ENCODE results near the gene TTC39B.

The TTC39B gene

DNA sequence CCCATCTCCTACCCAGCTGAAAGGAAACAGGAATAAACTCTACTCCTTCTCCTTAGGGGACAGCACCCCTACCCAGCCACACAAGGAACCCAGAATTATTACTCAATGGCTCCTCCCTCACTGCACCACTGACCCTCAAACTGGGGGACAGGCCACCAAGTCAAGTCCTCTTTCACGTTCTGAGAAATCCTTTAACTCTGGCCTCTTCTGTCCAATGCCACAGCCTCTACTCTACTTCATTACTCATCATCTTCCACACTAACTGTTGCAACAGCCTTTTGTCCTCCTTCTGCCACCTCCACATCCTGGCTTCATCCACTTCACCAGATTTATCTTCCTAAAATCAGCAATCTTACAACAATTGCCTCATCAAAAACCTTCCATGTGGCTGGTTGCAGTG is 6.8 kb downstream of the TTC39B start:
- DNase-seq = no peak

DNA sequence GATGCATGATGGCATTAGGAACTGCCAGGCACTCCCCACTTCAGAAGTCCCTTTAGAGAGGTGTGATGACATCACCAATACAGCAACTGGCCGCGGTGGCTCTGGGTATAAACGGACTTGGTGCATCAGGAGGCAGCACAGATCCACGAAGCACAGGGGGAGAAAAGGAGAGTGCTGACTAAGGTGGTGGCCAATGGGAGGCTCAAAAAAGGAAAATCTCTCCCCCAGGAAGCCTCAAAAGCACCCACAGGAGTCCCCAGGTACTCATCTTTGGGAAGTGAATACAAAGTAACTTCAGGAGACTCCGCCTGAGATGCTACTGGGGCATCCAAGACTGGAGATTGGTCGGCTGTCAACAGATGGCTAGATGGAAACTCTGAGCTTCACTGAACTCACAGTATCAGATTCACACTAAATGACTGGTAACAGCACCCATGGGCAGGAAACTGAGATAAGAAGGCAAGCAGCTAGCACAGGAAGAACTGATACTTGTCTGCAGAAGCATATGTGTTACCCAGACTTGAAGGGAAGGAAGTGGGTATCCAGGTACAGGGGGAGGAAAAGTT is 7.6 kb downstream of the TTC39B start:
- no peak for DNase-seq

DNA sequence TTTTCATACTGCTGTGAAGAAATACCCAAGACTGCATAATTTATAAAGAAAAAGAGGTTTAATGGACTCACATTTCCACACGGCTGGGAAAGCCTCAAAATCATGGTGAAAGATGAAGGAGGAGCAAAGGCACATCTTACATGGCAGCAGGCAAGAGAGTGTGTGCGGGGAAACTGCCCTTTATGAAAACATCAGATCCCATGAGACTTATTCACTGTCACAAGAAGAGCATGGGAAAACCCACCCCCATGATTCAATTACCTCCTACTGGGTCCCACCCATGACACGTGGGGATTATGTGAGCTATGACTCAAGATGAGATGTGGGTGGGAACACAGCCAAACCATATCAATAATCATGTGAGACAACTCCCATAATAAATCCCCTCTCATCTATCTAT is 8.7 kb downstream of the TTC39B start:
- no peak for DNase-seq

DNA sequence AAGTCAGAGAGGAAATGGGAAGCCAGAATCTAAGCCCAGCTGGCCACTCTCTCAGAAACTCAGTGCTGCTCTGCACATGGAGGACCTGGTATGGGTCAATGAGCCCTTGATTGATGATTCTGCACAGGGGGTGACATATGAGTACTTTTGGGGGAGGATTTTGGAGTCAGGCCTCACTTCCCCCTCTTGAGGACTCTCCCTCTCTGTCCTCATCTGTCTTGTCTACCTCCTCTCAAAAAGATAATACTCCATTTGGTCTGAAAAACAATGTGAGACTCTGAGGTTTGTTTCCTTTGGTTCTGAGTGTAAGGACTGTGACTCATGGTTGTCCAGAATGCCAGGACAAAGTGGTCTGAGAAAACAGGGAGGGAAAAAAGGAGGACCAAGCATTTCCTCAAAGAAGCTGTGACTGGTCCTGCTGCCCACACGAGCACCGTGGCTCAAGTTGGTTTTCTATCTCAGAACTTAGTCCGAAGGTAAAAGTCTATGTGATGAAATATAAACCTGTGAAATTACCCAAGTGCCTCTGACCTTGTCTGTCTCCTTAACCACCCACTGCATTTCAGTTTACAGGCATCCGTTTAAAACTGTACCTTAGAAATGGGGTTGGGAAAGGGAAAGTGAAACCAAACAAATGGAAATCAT is 11.1 kb downstream of the TTC39B start:
- DNase-seq = peak in 1 of 2 experiments; percentile 14

DNA sequence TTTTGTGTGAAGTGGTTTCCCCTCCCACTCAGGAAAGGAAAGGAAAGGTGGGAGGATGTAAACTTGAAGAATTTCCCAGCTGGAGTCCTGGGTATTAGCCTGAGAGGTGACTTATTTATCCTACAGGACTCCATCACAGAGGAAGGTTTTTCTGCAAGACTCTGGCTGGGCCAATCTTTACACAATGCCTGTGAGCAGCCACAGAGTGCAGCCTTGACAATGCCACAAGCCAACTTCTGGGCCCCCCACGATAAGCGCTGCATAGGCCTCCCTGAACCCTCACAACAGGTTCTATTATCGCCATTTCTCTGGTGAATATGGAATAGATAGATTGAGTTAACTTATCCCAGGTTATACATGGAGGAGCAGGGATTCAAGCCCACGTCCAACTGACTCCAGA is 12.4 kb downstream of the TTC39B start:
- peak; percentile 61 to 83 for DNase-seq

DNA sequence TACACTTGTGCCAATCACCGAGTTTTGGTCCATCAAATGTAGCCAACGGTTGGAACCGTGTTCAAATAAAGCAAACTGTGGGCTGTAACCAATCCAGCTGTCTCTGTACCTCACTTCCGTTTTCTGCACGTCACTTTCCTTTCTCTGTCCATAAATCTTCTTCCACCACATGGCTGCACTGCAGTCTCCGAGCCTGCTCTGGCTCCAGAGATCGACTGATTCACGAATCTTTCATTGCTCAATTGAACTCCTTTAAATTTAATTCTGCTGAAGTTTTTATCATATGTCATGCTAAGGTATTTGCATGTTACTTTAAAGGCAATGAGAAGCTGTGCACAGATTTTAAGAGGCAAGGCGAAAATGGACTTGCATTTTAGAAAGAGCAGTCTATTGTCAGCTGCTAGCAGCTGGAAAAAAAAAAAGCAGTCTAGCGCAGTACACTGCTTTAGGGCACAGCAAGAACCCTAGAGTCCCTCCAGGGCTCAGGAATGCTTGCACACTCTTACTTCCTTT is 13.2 kb downstream of the TTC39B start:
- peak in 1 of 2 experiments; percentile 20 for DNase-seq

DNA sequence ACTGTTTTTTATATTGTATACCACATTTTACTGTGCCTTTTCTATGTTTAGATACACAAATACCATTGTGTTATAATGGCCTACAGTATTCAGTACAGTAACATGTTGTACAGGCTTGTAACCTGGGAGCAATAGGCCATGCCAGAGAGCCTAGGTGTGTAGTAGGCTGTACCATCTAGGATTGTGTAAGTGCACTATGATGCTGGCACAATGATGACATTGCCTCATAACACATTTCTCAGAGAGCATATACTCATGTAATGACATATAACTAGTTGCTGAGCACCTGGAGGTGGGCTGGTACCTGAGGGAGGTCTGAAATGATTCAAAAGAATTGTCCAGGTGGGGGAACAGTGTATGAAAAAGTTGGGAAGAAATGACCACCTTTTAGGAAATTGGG is 13.9 kb downstream of the TTC39B start:
- DNase-seq = no peak

DNA sequence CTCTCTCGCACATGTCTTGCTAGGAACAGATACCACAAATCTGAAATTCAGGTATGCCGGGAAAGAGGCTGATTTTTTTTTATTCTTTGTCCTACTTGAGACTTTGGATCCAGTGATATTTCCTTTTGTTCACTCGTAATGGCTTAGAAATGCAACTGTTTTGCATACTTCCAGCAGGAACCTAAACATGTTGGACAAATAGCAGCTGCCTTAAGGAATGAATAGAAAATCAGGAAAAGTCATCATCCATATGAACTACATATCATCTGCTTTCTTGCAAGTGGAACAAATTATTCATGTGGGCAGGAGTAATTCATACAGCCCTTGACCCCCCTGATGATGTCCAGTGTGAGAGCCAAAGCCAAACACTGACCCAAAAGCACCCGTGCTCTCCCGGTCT is 17.4 kb downstream of the TTC39B start:
- no peak for DNase-seq

DNA sequence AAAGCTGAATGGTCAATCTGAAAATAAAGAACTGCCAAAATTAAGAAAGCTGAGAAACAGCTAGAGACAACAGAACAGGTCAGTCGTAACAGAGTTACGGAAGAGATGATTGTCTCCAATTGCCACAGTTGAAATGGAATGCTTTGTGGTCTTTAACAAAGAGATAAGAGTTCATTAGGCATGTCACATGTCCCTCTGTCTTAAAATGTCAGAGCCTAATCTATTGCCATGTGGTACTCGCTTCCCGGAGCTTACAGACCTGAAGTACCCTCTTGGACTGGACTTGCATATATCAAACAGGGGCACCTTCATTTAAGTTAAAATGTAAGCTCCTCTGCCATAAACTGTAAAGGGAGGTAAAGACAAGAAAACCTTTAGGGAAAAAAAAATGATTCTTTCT is 19.7 kb downstream of the TTC39B start:
- DNase-seq = peak; percentile 19 to 54

DNA sequence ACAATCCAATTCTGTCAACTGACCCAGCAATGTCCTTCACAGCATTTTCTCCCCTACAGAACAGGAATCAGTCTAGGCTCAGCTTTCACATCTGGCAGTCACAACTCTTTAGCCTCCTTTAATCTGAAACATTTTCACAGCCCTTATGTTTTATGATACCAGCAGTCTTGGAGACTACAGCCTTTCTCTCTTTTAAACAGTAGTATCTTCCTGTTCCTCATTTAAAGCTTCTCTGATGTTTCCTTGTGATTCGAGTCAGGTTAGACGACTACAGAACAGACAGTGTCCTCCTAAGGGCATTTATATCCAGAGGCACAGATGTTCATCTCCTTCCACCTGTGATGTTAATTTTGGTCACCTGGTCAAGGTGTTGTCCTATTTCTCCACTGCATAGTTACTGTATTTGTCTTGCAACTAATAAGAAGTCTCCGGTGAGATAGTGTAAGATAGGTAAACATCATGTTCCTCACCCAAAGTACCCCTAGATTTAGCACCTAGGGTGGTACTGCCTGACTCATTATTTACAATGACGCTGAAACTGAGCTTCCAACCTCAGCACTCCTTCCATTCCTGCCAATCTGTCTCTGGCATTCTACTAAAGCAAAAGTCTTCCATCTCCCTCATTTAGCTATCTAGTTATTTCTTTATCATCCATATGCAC is 20.7 kb downstream of the TTC39B start:
- DNase-seq = no peak

DNA sequence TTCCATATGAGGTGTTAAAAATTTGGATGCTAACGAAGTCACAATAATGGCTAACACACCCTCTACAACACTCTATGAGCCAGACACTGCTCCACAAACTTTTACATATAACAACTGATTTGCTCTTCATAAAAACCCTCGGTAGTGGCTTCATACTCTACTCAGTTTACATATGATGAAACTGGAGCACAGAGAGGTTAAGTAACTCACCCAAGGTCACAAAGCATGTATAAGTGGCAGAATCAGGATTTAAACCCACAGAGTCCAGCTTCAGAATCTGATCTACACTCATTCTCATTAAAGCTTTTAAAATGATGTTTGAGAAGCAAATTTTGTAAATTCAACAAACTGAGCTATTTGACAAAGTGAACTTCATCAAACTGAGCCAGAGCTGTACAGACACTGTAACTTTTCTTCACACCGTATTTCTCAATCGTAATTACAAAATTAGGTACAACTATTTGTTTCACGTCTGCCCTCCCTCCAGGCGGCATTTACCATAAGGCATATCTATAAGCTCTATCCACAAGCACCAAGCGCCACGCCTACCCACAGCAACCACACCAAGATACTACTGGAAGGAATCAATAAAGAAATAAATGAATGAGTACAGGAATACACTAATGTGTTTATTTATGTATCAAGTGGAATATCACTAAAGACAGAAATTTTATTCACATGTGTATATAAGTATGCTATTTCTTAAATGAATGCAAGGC is 24.3 kb downstream of the TTC39B start:
- DNase-seq = no peak

DNA sequence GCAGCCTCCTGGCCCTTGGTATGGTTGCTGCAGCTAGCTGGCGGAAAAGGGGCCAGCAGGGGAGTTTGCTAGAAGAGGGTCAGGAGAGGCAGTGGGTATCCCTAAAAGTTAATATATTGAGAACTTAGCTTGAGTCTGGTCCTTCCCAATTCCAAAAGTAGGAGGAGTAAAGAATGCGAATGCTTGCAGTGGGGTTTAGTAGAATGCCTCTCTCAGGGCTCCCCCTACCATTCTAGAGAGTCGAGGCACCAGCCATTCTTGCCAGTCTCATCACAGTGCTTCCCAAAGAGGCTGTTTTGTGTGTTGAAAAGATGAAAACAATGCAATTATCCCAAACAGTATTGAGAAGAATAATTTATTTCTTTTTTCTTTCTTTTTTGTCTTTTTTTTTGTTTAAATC is 26.4 kb downstream of the TTC39B start:
- DNase-seq = no peak

DNA sequence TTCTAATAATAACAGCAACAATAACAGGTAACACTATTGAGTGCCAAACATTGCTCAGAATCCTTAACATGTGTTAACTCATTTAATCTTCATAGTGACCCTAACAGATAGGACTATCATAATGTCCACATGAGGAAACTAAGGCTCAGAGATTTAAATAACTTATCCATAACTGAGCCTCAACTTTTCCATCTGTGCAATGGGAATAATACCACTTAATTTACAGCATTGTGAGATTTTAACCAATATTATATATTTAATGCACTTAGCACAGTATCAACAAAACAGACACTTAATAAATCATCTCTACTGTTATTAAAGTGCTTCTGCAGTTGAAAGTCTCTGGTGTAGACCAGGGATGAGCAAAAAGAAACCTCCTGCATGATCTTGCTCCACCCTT is 28.2 kb downstream of the TTC39B start:
- DNase-seq = no peak

DNA sequence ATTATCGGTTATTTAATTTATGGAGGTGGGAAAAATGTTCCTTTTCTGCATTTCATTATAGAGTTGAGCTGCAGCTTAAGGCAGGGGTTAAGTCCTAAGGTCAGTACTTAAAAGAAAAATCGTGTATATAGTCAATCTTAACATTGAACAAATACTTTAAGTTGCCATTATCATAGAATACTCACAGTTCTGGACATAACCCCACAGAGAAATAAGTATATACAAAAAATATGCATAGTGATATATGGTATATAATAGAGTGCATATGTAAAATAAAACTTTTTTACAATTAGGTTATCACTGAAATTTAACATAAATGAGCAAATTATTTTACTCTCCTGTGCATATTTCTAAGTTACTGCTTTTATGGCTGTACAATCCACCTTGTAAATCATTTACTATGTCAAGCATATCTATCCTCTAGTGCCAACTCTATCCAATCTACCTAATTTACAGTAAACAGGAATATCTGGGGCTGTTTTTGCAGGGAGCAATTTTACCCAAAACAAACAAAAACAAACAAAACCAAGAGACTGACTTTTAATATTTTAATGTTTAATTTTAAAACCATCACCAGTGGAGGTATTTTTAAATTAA is 28.8 kb downstream of the TTC39B start:
- DNase-seq = no peak

DNA sequence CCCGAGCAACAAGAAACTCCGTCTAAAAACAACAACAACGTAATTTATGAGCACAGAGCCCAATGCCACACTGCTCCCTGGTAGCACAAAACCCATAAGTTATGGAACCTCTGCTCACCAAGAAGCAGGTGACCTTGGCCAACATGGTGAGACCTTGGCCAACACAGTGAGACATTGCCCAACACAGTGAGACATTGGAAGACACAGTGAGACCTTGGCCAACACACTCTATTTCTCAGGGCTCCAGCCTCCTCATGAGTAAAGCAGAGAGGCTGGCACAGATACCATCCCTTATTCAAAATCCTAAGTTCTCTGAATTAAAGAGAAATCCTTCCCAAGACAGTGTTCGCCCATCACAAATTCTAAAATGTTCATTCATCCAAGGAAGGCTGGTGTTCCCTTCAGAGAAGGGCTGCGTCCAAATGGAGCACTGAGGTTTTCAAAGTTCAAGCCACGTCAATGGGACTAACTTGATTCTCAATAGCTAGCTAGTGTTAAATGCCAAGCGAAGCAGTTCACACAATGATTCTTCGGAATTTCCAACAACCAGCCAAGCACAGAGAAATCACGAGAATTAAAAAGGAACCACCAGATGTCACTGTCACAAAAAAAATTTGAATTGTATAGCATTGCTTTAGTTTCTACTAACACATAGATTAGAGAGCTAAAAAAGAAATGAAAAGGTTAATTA is 29.5 kb downstream of the TTC39B start:
- DNase-seq = peak in 1 of 2 experiments; percentile 61

DNA sequence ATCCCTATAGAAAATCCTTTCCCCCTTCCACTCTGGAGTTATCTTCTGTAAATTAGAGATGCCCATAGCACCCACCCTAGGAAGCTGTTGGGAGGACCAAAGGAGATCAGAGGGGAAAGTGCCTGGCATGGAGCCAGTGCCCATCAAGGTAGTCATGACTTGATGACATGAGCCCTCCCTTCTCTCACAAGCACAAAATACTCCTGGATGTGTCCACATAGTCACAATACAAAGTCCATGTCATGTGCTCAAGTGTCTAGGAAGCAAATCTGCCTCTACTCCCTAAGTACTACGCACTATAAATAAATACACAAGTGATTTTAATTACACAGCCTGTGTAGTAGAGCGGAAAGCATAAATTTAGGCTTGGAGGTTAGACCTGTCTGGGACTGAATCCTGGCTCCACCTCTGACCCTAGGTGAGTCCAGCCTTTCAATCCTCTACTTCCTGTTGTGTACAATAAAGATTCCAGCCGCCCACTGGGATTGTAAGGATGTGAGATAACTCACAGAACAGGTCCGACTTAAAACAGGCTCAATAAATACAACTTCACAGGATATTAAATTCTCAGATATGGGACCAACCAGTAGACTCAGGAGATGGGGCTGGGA is 30.6 kb downstream of the TTC39B start:
- DNase-seq = no peak

DNA sequence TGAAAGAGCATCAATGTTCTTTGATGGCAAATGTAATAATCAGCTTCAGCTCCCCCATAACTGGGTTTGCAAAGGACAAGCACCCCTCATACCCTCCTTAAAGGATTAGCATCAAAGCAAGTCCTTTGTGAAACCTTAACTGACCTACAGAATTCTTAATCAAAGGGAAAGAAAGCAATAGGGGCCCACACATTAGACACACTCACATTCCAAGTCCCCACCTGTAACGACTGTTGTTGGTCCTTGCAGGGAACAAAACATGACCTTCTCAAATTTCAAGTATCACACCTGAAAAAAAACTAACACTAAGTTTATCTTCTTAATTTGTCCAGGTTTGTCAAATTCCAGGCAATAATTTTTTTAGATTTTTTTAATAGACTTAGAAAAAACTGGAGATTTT is 32.6 kb downstream of the TTC39B start:
- DNase-seq = no peak

DNA sequence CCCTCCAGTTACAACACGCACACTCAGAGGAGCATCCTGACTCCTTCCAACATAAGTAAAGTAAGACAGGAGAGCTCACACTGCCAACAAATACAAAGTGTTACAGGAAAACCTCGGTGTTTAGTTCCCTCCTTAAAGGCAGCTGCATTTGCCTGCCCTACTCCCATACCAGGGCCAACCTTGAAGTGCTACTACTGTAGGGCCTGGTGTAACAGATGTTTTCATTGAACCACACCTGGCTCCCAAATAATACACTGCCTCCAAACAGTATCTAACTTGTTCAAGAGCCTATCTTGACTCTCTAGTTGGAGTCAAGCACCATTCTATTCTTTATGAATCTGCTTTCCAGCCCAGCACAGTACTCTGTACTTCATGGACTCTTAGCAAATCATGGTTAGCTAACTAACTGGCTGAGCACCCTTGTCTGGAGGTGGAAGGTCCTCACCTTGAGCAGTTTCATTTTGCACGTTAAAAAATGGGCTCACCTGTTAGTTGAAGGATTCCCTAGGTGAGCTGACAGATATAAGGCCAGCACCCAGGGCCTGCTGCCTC is 34.6 kb downstream of the TTC39B start:
- DNase-seq = peak in 1 of 2 experiments; percentile 36

DNA sequence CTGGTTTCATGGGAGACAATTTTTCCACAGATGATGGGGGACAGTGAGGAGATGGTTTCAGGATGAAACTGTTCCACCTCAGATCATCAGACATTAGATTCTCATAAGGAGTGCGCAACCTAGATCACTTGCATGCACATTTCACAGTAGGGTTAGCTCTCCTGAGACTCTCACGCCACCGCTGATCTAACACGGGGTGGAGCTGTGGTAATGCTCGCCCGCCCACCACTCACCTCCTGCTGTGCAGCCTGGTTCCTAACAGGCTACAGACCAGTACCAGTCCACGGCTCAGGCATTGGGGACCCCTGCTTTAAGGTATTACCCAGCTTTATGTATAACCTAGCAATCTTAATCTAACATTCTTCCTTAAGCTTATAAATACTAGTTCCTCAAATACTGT is 35.6 kb downstream of the TTC39B start:
- DNase-seq = peak in 1 of 2 experiments; percentile 29

DNA sequence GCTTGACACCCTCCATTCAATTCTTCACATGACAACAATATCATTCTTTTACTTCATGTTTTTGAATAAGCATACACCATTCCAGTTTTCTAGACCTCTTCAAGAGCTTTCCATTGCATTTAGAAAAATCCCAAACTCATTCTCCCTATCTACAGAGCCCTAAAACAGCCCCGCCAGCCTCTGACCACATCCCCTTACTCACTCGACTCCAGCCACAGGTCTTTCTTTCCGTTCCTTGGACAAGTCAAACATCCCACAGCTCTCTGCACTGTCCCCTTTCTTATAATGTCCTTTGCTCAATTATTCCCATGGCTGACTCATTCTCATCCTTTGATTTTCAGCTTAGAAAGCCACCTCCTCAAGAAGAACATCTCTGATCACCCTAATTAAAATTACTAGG is 38.2 kb downstream of the TTC39B start:
- no peak for DNase-seq

DNA sequence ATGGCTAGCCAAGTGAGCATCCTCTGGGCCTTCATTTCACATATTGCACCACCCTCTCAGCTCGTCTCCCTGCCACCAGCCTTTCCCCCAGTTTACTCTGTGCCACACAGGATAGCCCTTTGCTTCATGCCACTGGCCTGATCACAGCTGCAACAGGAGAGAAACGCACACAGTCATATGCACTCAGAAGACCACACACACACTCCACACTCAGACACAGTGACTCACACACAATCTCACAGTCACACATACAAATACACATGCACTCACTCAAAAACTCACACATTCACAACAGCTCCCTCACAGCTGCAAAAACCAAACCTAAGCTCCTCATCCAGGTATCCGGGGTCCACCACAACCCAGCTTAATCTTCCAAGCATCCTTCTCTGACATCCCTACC is 38.7 kb downstream of the TTC39B start:
- no peak for DNase-seq

DNA sequence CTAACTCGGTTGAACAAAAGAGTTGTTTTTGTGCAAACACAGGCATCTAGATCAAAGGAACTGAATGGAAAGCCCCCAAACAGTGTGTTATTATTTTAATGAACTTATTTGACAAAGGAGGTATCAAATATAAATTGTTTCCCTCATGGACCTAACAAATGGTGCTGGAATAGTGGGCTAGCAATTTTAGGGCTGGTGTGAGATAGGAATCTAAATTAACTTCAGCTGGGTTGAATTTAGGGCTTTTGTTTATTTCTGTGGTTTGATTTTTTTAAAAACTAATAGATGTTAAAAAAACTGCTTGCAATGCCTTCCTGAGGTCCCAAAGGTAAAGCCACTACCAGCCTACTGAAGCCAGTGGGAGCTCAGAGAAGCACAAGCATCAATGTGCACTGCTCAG is 42.1 kb downstream of the TTC39B start:
- DNase-seq = no peak
